Activated CD4-positive, CD25-positive, alpha-beta regulatory T cell treated with anti-CD3 and anti-CD28 coated beads, Interleukin-2, amount 50 U/mL, for 24 hours (primary cell): ENCODE measurements around the gene CLIP3.
"Not testable (repeated sequence)": the region's sequence is repeated elsewhere in the genome, so short reads cannot be mapped to it uniquely, and the experiment has no call there.

ENCODE experiments used
- ATAC-seq, 2 donors: fragments of 150-1000 bp; cut with Tn5 transposase; one replicate each; pipeline ENCODE4 v1.10.0; 2021; ENCODE audit warnings: mild to moderate bottlenecking in 1 of 2, moderate library complexity in 1 of 2

Gene CLIP3

DNA sequence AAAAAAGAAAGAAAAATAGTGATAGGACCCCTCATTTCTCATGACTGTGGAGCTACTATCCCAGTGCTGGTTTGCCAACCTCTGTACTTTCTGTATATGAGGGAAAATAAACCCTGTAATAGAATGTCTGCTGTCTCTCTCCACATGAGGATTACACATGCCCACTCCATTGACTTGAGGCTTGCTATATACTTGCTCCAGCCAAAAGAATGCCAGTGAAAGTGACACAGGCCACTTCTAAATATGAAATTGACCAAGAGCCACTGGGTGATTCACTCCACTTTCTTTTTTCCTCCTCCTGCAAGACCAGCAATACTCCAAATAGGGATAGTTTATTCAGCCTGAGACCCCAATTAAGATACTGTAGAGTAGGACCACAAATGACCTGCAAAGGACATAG is 15.2 kb upstream of the CLIP3 start:
- ATAC-seq, result no peak

DNA sequence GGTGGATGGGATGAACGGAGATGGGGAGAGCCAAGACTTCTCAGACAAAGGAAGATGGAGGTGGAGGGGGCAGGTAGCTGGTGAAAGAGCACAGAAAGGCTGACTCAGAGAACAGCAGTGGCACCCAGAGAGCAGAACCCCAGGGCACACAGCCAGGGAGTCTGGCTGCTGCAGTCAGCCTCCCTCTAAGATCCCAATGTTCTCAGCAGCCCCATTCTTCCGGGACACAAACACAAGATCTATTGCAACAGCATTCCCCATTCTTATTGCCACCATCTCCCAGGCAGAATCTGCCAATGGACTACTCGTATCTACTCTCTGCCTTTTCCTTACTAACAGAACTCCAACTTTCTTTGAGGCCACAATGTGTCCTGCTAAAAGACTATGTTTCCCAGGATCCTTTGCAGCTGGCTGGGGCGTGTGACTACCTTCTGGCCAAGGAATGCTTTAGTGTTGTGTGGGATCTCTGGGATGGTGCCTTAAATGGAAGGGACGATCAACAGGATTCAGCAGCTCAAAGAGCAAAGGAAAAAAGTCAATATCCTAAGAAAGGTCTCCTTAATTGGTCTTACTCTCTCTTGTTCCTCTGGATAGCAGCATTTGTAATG is 13.9 kb upstream of the CLIP3 start:
- ATAC-seq, result no peak

DNA sequence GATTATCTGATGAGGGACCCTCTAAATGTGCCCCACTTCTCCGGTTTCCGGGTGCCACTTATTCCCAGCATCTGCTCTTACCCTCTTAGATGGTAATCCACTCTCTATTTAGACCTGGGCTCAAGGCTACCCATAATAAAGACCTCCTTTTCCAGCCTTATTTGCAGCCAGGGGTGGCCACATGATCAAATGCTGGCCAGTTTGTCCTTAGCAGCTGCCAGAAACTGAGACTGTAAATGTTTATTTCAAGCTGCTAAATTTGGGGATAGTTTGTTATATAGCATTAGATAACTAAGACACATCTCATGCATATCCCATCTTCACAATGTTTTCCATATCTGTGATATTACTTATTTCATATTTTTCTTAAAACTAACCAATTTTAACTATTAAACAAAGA is 11.3 kb upstream of the CLIP3 start:
- ATAC-seq, result no peak

DNA sequence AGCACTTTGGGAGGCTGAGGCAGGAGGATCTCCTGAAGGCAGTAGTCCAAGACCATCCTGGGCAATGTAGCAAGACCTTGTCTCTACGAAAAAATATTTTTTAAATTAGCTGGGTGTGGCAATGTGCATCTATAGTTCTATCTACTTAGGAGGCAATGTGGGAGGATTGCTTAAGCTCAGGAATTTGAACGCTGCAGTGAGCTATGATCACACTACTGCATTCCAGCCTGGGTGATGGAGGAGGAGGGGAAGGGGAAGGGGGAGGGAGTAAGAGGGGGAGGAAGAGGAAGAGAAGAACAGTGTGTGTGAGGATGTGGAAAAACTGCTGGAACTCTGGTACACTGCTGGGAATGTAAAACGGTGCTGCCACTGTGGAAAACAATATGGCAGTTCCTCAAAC is 9.2 kb upstream of the CLIP3 start:
- ATAC-seq, result no peak

DNA sequence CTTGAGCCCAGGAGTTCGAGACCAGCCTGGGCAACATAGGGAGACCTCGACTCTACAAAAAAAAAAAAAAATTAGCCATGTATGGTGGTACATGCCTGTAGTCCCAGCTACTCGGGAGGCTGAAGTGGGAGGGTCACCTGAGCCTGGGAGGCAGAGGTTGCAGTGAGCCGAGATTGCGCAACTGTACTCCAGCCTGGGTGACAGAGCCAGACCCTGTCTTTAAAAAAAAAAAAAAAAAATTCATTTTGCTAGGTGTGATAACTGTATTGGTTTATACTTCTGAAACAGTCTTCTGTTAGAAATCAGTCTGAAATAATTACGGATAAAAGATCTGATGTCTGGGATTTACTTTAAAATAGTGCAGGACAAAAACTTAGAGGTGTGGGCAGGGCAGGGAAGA is 8.4 kb upstream of the CLIP3 start:
- ATAC-seq, result not testable (repeated sequence)

DNA sequence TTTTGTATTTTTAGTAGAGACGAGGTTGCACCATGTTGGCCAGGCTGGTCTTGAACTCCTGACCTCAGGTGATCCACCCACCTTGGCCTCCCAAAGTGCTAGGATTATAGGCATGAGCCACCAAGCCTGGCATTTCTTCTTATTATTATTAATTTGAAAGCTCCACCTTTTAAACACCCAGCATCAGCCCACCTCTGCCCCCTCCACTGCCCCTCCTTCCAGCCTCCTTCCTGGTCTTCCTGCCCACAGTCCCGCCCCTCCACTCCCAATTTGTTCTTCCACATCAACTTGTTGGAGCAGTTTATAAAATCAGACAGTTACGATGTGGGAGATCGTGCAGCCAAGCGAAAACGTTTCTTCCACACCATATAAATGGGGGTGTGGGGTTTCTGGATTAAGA is 7.8 kb upstream of the CLIP3 start:
- ATAC-seq, result no peak

DNA sequence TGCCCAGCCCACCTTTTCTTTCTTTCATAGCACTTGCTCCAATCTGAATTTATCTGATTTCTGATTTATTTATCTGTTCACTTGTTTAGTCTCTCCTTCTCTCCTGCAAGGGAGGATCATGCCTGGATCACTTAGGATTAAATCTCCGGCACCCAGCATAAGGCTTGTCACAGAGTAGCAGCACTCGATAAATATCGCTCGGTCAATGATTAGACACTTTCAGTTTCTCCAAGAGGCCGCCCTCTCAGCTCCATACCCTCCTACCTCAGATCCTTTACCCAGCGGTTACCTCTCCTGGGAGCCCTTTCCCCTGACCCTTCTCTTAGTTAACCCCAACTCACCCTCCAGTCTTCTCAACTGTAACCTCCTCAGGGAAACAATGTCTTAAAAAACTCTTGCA is 1.4 kb downstream of the CLIP3 start:
- no peak for ATAC-seq

DNA sequence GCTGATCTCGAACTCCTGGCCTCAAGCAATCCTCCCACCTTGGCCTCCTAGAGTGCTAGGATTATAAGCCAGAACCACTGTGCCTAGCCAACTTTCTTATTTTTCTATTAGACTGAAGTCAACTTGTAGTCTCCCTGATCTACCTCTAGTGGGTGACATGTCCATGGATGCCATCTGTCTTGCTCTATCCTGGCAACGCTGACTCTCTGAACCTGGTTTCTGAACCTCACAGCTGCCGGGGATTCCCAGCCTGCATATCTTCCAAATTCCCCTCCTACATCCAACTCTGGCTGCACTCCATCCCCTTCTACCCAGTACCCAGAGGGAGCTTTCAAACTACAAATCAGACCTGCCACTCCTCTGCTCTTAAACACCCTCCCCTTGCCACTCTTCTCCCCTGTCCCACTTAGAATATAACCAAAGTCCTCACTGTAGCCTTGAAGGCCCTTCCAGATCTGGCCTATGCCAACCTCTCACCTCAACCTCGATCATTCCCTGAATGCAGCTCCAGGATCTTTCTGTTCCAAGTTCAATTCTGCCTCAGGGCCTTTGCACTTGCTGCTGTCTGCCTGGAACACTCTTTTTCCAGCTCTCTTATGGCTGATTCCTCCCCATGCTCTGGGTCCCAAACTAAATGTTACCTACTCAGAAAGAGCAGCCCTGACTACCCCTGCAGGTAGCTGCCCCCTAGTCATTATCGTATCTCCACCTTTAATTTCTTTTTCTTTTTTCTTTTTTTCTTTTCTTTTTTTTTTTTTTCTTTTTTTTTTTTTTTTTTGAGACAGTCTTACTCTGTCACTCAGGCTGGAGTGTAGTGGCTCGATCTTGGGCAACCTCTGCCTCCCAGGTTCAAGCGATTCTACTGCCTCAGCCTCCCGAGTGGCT is 2.2 kb downstream of the CLIP3 start:
- ATAC-seq, result no peak

DNA sequence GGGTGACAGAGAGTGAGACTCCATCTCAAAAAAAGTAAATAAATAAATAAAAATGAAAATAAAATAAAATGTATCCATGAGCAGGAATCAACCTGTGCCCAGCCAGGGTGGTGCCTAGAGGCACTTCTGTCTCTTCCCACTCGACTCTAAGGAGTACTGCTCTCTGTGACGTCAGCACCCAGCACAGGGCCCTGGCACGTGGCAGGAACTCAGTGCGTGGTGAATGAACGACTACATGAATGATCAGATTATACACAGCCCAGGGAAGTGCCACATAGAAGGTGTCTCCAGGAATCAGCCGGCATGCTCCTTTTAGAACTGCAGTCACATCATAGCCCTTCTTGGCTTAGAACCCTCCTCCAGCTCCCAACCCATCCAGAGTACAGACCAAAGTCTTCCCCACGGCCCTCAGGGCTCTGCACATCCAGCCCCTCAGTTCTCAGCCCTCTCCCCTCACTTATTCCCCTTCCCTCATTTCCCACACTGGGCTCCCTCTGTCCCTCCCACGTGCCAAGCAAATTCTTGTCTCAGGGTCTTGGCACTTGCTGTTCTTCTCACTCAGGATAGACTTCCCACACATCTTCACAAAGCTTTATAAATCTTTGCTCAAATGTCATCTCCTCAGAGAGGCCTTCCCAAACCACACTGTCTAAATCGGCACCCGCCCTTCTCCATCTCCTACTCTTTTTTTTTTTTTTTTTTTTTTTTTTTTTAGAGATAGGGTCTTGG is 4.2 kb downstream of the CLIP3 start:
- no peak for ATAC-seq

DNA sequence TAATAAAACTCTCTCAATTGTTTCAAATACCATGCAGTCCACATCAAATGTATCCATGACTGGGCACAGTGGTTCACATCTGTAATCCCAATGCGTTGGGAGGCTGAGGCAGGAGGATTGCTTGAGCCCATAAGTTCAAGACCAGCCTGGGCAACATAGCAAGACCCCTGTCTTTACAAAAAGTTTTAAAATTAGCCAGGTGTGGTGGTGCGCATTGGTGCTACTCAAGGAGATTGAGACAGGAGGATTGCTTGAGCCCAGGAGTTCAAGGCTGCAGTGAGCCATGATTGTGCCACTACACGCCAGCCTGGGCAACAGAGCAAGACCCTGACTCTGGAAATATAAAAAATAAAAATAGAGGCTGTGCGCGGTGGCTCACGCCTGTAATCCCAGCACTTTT is 5.0 kb downstream of the CLIP3 start:
- no peak for ATAC-seq

DNA sequence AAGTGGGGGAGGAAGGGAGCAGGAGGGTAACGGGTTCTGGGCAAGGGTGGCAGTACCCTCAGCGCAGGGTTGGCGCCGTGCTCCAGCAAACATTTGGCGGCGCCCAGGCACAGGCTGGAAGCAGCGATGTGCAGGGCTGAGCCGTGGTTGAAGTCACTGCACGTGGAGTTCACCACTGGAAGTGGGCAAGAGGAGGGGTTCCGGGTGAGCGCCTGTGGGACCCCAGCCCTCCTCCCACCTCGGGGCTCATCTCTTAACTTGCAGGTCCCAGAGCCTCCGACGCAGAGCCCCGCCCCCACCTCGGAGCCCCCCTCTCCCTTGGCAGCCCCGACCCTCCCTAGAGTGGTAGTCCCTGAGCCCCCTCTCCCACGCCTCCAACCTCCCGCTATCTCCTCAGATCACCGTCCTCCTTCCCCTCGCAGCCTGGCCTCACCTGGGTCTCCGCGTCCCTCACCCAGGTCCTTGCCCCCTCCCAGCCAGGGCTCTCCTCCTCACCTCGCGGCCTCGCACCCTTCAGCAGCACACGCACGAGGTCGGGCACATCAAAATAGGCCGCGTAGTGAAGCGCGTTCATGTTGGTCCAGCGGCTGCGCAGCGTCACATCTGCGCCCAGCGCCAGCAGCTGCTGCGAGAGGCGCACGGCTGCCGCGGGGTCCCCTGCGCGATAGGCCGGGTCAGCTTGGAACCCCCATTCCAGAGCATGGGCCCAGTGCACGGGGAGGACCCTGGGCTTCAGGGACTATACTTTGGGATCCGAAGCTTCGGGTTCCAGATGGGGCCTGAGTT is 6.4 kb downstream of the CLIP3 start:
- ATAC-seq, result no peak

DNA sequence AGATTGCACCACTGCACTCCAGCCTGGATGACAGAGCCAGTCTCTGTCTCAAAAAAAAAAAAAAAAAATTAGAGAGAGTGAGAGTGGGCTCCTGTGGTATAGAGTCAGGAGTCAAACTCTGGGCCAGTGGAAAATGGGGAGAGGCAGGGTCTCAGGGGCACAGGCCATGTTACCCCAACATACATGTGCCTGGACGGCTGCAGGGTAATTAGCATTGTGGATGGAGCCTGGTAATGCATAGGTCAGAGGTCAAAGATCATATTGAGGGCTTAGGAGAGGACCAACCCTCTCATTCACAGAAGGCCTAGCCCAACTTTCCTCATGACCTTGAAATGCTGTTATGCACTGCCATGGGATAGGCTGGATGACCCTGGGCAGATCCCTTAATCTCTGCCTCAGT is 7.1 kb downstream of the CLIP3 start:
- no peak for ATAC-seq

DNA sequence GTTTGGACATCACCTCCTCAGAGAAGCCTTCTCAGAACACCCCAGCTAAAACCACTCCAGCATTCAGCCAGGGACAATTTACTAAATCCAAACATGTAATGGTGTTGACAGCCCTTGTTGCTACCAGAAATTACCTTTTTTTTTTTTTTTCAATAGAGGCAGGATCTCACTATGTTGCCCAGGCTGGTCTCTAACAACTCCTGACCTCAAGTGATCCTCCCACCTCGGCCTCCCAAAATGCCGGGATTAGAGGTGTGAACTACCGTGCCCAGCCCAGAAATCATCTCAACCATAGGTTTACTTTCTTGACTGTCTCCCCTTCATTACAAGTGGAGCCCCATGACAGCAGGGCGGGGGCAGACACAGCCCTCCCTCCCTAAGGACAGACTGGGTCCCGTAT is 9.2 kb downstream of the CLIP3 start:
- ATAC-seq, result no peak

DNA sequence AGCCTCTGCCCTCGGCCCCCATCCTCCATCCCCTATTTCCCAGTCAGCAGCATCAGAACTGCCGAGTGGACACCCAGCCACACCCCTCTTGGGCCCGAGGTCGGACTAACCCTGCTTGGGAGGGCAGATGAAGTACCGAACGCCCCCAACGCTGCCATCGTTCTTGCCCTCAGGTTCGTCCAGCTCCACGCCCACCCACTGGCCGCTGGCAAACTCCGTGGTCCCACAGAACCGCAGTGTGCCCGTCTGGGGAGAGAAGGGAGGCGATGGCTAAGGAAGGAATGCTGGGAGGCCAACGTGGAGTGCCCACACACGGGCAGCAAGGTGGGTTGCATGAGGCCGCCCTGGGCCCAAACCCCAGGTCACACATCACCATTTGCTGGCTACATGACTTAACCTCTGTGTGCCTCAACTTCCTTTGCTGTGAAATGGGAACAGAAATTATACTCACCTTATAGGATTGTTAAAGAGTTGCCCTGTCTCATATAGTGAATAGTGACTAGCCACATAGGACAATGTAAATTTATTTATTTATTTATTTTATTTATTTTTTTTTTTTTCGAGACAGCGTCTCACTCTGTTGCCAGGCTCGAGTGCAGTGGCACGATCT is 13.5 kb downstream of the CLIP3 start:
- no peak for ATAC-seq

DNA sequence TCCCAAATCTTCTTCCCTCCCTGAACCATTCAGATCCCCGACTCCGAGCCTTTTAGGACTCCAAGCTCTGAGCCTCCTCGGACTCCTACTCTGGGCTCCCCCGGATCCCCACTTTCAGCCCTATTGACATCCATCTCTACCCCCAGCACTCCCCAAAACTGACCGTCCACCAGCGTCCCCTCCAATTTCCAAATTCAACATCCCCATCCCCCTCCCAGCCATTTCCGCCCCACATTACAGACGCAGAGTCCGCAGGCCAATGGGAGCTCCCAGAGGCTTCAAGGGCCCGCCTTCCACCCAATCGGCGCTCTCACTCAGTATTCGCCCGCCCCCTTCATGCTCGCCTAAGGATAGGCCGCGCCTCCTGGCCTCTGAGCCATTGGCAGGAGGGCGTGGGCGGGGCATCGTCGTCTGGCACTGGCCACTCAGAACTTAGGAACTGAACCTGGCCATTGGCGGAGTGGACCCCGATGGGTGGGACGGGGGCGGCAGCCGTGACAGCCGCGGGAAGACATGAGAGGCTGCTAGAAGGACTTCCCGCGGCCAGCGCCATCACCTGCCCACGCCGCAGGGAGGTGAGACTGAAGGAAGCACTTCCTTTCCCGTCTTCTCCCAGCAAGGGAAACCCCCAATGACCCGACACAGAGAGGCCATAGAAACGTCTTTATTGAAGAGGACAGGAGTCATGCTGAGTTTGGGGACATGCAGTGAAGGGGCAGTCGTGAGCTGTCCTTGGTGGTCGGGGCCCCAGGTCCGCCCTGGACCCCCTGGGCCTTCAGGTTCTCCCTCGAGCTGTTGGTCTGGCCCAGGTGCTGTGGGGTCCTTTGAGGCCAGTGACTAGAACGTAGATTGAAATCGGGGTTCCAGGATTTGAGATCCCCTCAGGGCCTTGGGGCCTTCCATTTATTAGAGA is 18.4 kb downstream of the CLIP3 start, which contains the start of gene ALKBH6:
ALKBH6 (minus strand) TSS at position 202 of the 913 bp plus-strand sequence. CDS start 816 bp downstream, outside the sequence.
- ATAC-seq, result peak; percentile 97 to 99

DNA sequence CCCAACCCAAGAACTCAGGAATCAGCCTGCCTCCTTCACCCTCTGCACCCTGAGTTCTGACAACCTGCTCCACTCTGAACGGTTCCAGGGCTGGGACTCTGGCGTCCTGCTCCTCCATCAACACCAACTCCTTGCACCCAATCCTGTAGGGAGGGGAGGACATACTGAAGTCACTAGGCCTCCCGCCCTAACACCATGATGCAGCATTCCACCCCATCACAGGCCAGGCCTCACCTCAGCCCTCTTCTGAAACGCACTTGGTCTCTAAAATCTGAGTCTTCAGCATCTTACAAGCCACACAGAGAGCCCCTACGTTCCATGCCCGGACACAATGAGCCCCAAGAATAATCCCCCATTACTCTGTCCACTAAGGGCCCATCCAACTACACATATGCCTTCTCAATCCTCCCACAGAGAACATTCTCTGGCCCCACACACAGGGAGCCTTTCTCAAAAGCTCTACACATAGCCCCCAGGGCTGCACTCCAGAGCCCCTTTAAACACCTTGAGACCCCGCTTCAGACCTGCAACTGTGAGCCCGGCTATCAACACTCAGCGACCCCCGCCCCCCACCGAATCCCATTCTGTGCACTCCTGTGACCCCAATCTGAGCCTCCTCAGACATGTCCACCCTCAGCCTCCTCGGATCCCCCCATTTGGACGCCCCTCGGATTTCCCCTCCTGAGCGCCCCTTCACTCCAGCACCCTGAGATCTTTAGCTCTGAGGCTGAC is 19.2 kb downstream of the CLIP3 start:
- no peak for ATAC-seq

DNA sequence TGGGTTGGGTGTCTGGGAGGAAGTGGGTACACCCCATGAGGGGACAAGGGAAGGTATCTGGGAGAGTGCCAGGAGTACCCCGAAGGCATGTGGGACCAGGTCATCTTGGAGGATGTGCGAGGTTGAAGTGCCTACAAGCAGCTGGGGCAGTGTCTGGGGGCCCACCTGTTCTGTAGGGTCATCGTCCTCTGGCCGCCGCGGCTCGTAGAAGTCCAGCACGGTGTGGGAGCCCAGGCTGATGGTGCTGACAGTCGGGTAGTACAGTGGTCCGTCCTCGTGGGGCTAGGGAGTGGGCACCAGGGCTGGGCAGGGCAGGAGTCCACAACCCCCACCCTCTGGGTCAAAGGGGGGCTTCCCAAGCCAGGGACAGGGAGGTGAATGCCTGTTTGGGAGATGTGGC is 22.3 kb downstream of the CLIP3 start:
- no peak for ATAC-seq

DNA sequence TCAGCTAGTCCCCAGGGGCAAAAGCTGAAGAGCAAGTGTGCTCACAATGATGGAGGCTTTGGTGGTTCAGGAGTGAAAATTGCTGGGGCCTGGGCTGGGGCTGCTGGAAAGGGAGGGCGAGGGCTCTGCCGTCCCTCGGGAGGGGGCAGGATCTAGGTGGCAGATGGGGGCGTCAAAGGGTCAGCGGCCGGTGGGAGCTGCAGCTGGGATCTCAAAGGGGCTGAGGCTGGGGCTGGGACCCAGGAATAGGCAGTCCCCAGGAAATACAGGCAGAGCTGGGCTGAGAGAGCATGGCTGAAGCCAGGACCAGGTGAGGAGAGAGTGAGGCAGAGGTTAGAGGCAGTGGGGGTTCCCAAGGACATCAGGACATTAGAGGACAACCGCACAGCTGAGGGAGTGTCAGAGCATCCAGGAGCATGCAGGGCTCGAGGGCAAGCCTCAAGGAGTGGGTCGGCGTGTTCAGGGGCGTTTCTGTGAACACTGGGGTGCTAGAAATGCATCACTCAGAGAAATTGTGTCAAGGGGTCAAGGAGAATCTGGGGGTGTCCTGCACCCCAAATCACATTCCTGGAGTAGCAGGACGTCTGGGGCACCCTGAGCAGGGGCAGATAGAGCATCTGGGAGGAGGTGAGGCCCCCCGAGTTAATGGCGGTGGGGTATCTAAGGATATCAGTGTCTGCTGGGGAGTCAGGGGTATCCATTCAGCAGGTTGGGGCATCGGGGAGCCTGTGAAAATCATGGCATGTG is 22.9 kb downstream of the CLIP3 start:
- no peak for ATAC-seq

DNA sequence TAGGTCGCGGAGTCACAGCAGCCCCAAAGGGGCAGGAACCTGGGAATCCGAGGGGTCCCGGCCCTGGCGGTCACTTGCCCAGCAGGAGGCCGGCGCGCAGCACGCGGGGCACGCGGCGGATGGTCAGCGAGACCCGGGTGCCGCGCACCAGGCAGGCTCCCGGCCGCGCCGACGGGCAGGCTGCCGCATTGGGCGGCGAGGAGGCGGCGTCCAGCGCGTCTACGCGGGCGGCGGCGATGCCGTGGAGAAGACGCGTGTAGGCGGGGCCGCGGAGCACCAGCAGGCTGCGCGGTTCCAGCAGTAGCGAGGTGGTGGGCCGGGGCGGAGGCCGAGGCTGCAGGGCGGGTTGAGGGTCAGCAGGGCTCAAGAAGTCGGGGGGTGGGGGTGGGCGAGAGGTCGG is 23.5 kb downstream of the CLIP3 start:
- peak in 1 of 2 donors; percentile 21 for ATAC-seq
